HepG2 (cell line): Measurements from ENCODE around the gene KRT16. TPM values are rescaled to one million over a fixed set of nuclear protein-coding genes. Genes with fewer than 3 reads are reported as not detected.

Source experiments
- ATAD3A ChIP-seq: sonication (generic); formaldehyde crosslinking; IDR thresholded peaks from 2 replicates; pipeline ENCODE4 v1.4.0; 2020; ENCODE audit warnings: missing genetic modification reagents
- GTF3A ChIP-seq: sonication (generic); formaldehyde crosslinking; conservative IDR thresholded peaks from 2 replicates; pipeline ENCODE4 v1.4.0; 2020; ENCODE audit warnings: mild to moderate bottlenecking, missing genetic modification reagents
- KAT8 ChIP-seq: IDR thresholded peaks from 2 replicates; pipeline ENCODE4 v1.6.1; 2016; ENCODE audit warnings: missing genetic modification reagents, missing compliant biosample characterization
- KDM2A ChIP-seq: sonication (generic); formaldehyde crosslinking; IDR thresholded peaks from 2 replicates; pipeline ENCODE4 v1.4.0; 2020; ENCODE audit warnings: low read depth, missing genetic modification reagents, borderline replicate concordance
- KDM6A ChIP-seq: IDR thresholded peaks from 2 replicates; pipeline ENCODE4 v1.6.1; 2016; ENCODE audit warnings: low read depth
- MYC ChIP-seq: sonication (generic); formaldehyde crosslinking; IDR thresholded peaks from 2 replicates; pipeline ENCODE4 v1.9.0; 2021; ENCODE audit warnings: missing genetic modification reagents, borderline replicate concordance
- NCOA5 ChIP-seq: sonication (generic); formaldehyde crosslinking; IDR thresholded peaks from 2 replicates; pipeline ENCODE4 v1.4.0; 2020; ENCODE audit warnings: missing genetic modification reagents
- REXO4 ChIP-seq: sonication (generic); formaldehyde crosslinking; IDR thresholded peaks from 2 replicates; pipeline ENCODE4 v1.8.0; 2022; ENCODE audit warnings: missing genetic modification reagents, mild to moderate bottlenecking, borderline replicate concordance
- SMYD3 ChIP-seq: sonication (generic); formaldehyde crosslinking; IDR thresholded peaks from 2 replicates; pipeline ENCODE4 v1.8.1; 2023; ENCODE audit warnings: mild to moderate bottlenecking, missing genetic modification reagents
- SNAPC2 ChIP-seq: sonication (generic); formaldehyde crosslinking; IDR thresholded peaks from 2 replicates; pipeline ENCODE4 v1.8.1; 2022; ENCODE audit warnings: mild to moderate bottlenecking, missing genetic modification reagents
- TCF7 ChIP-seq: sonication (generic); IDR thresholded peaks from 2 replicates; pipeline ENCODE4 v1.6.1; 2016; ENCODE audit warnings: antibody characterized with exemption, low read depth
- TFE3 ChIP-seq: IDR thresholded peaks from 2 replicates; pipeline ENCODE4 v1.6.1; 2016
- THAP11 ChIP-seq: IDR thresholded peaks from 2 replicates; pipeline ENCODE4 v1.6.1; 2016; ENCODE audit warnings: missing biosample characterization, missing genetic modification reagents
- YY1 ChIP-seq: IDR thresholded peaks from 2 replicates; pipeline ENCODE4 v1.6.1; 2011; ENCODE audit warnings: low read length, low read depth, moderate library complexity, mild to moderate bottlenecking; ENCODE audit not compliant: insufficient read depth, insufficient replicate concordance
- ZFP62 ChIP-seq: sonication (generic); formaldehyde crosslinking; IDR thresholded peaks from 2 replicates; pipeline ENCODE4 v1.4.0; 2020; ENCODE audit warnings: missing genetic modification reagents
- ZFP82 ChIP-seq: sonication (generic); formaldehyde crosslinking; IDR thresholded peaks from 2 replicates; pipeline ENCODE4 v1.5.1; 2020; ENCODE audit warnings: mild to moderate bottlenecking, missing genetic modification reagents, borderline replicate concordance
- ZNF230 ChIP-seq: sonication (generic); formaldehyde crosslinking; IDR thresholded peaks from 2 replicates; pipeline ENCODE4 v1.4.0; 2020; ENCODE audit warnings: mild to moderate bottlenecking, missing genetic modification reagents
- ZNF547 ChIP-seq: sonication (generic); formaldehyde crosslinking; IDR thresholded peaks from 2 replicates; pipeline ENCODE4 v1.5.1; 2020; ENCODE audit warnings: mild to moderate bottlenecking, missing genetic modification reagents
- ZNF550 ChIP-seq: sonication (generic); formaldehyde crosslinking; IDR thresholded peaks from 2 replicates; pipeline ENCODE4 v1.4.0; 2020; ENCODE audit warnings: mild to moderate bottlenecking, missing genetic modification reagents, borderline replicate concordance
- ZNF556 ChIP-seq: sonication (generic); formaldehyde crosslinking; IDR thresholded peaks from 2 replicates; pipeline ENCODE4 v1.4.0; 2020; ENCODE audit warnings: mild to moderate bottlenecking, missing genetic modification reagents, borderline replicate concordance
- ZNF816 ChIP-seq: sonication (generic); formaldehyde crosslinking; IDR thresholded peaks from 2 replicates; pipeline ENCODE4 v1.8.0; 2022; ENCODE audit warnings: missing genetic modification reagents, mild to moderate bottlenecking, borderline replicate concordance
- polyA plus RNA-seq, 8 experiments: library from polyadenylated mRNA; depleted of rRNA in 3 of 8; stranded (reverse) in 7 of 8; unstranded in 1 of 8; fragments of >200 nt; fragmentation: Illumina TruSeq in 4 of 8; extraction: Trizol in 4 of 8; gene quantifications; 2 replicates each; pipeline versions ENCODE4 v1.2.1 to v1.2.3, GENCODE V29; 2011 to 2016; ENCODE audit warnings: low read depth in 4 of 8, missing spikeins in 1 of 8, mixed read lengths in 1 of 8; ENCODE audit not compliant: insufficient read depth in 1 of 8
- total RNA-seq, 5 experiments: library from RNA; depleted of rRNA; stranded (reverse); fragments of >200 nt; fragmentation: Illumina TruSeq; extraction: Trizol; gene quantifications; 2 replicates each; pipeline ENCODE4 v1.2.3, GENCODE V29; 2016; ENCODE audit warnings: low read depth in 1 of 5
- TF ChIP-seq, protein P1 (sequence below): sonication (generic); formaldehyde crosslinking; IDR thresholded peaks from 2 replicates; pipeline ENCODE4 v1.8.0; 2022; ENCODE audit warnings: mild to moderate bottlenecking, missing genetic modification reagents, moderate library complexity
- TF ChIP-seq, protein P2 (sequence below): sonication (generic); formaldehyde crosslinking; IDR thresholded peaks from 2 replicates; pipeline ENCODE4 v1.4.0; 2020; ENCODE audit warnings: low read depth, missing genetic modification reagents

Gene KRT16
- total and polyA plus RNA-seq, 2 of the 13 experiments (the other 11 are each of a cell fraction or from before 2014, with no cell fraction given): not detected

- no peak for TF ChIP-seq ZNF816
- TF ChIP-seq NCOA5 (CRISPR knock-in tag): no peak
- TF ChIP-seq SNAPC2 (CRISPR knock-in tag): 0 out of 2 replicates have a peak, but pooled peaks have one; percentile 5
- peak; percentile 72; the same call in 1 of the 2 replicates for TF ChIP-seq ZNF547 (CRISPR knock-in tag)
- peak; percentile 36 for TF ChIP-seq YY1
- no peak for TF ChIP-seq SMYD3 (CRISPR knock-in tag)
- TF ChIP-seq KAT8 (CRISPR knock-in tag): peak; percentile 36; the same call in 1 of the 2 replicates
- TF ChIP-seq REXO4 (CRISPR knock-in tag): no peak
- no peak for TF ChIP-seq ZFP62 (CRISPR knock-in tag)
- TF ChIP-seq KDM6A: no peak
- TF ChIP-seq, protein P1, sequence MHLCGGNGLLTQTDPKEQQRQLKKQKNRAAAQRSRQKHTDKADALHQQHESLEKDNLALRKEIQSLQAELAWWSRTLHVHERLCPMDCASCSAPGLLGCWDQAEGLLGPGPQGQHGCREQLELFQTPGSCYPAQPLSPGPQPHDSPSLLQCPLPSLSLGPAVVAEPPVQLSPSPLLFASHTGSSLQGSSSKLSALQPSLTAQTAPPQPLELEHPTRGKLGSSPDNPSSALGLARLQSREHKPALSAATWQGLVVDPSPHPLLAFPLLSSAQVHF (CRISPR knock-in tag): no peak
- TF ChIP-seq TCF7: no peak
- 0 out of 2 replicates have a peak, but pooled peaks have one; percentile 60 for TF ChIP-seq ZFP82 (CRISPR knock-in tag)
- 0 out of 2 replicates have a peak, but pooled peaks have one; percentile 82 for TF ChIP-seq ZNF550 (CRISPR knock-in tag)
- TF ChIP-seq GTF3A: no peak
- TF ChIP-seq ATAD3A (CRISPR knock-in tag): no peak
- peak; percentile 31; the same call in 1 of the 2 replicates for TF ChIP-seq THAP11
- TF ChIP-seq KDM2A: peak; percentile 49; the same call in 1 of the 2 replicates
- peak; percentile 29; the same call in 1 of the 2 replicates for TF ChIP-seq MYC (CRISPR knock-in tag)
- TF ChIP-seq ZNF230 (CRISPR knock-in tag): no peak
- TF ChIP-seq ZNF556 (CRISPR knock-in tag): 0 out of 2 replicates have a peak, but pooled peaks have one; percentile 27
- TF ChIP-seq TFE3 (CRISPR knock-in tag): no peak
- TF ChIP-seq, protein P2, sequence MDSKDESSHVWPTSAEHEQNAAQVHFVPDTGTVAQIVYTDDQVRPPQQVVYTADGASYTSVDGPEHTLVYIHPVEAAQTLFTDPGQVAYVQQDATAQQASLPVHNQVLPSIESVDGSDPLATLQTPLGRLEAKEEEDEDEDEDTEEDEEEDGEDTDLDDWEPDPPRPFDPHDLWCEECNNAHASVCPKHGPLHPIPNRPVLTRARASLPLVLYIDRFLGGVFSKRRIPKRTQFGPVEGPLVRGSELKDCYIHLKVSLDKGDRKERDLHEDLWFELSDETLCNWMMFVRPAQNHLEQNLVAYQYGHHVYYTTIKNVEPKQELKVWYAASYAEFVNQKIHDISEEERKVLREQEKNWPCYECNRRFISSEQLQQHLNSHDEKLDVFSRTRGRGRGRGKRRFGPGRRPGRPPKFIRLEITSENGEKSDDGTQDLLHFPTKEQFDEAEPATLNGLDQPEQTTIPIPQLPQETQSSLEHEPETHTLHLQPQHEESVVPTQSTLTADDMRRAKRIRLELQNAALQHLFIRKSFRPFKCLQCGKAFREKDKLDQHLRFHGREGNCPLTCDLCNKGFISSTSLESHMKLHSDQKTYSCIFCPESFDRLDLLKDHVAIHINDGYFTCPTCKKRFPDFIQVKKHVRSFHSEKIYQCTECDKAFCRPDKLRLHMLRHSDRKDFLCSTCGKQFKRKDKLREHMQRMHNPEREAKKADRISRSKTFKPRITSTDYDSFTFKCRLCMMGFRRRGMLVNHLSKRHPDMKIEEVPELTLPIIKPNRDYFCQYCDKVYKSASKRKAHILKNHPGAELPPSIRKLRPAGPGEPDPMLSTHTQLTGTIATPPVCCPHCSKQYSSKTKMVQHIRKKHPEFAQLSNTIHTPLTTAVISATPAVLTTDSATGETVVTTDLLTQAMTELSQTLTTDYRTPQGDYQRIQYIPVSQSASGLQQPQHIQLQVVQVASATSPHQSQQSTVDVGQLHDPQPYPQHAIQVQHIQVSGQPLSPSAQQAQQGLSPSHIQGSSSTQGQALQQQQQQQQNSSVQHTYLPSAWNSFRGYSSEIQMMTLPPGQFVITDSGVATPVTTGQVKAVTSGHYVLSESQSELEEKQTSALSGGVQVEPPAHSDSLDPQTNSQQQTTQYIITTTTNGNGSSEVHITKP (CRISPR knock-in tag): no peak
Measured at GRCh38 chr17:41648411-41649195, 36.0 kb upstream of the KRT16 start (continued).
